Trophoblast cell (in vitro differentiated cells and primary cell): ENCODE data around the gene GRK6.

Source experiments
- DNase-seq, 2 donors: peaks; one replicate each; pipeline ENCODE4 v3.0.0-alpha.2; 2016
- H2AFZ ChIP-seq: 2 replicates; pipeline ENCODE4 v1.6.1; 2013; ENCODE audit warnings: low read length, moderate library complexity, mild to moderate bottlenecking; ENCODE audit not compliant: insufficient read depth, poor library complexity
- H2AK5ac ChIP-seq: 2 replicates; pipeline ENCODE4 v1.6.1; 2013; ENCODE audit warnings: mild to moderate bottlenecking, low read length
- H2BK120ac ChIP-seq: 2 replicates; pipeline ENCODE4 v1.6.1; 2013; ENCODE audit warnings: low read length, mild to moderate bottlenecking, moderate library complexity; ENCODE audit not compliant: insufficient read depth, poor library complexity
- H2BK12ac ChIP-seq: 2 replicates; pipeline ENCODE4 v1.6.1; 2013; ENCODE audit warnings: mild to moderate bottlenecking, low read length, moderate library complexity
- H2BK5ac ChIP-seq: 2 replicates; pipeline ENCODE4 v1.6.1; 2013; ENCODE audit warnings: low read length, low read depth, moderate library complexity, mild to moderate bottlenecking; ENCODE audit not compliant: poor library complexity
- H3K14ac ChIP-seq: 2 replicates; pipeline ENCODE4 v1.6.1; 2013; ENCODE audit warnings: mild to moderate bottlenecking, low read length
- H3K18ac ChIP-seq: 2 replicates; pipeline ENCODE4 v1.6.1; 2013; ENCODE audit warnings: mild to moderate bottlenecking, low read length
- H3K23ac ChIP-seq: 2 replicates; pipeline ENCODE4 v1.6.1; 2013; ENCODE audit warnings: low read length
- H3K27ac ChIP-seq: 2 replicates; pipeline ENCODE4 v1.5.1; 2013; ENCODE audit warnings: low read depth, mild to moderate bottlenecking, inconsistent platforms, low read length, moderate library complexity
- H3K27me3 ChIP-seq: 2 replicates; pipeline ENCODE4 v1.6.1; 2013; ENCODE audit warnings: inconsistent platforms, mild to moderate bottlenecking, low read length, moderate library complexity; ENCODE audit not compliant: insufficient read depth
- H3K36me3 ChIP-seq, 2 experiments: 1 replicate in 1 of 2; 2 replicates in 1 of 2; pipeline ENCODE4 v1.6.1; 2013; ENCODE audit warnings: low read length in 2 of 2, mild to moderate bottlenecking in 2 of 2, moderate library complexity in 1 of 2; ENCODE audit not compliant: insufficient read depth in 2 of 2, control insufficient read depth in 1 of 2
- H3K4ac ChIP-seq: 2 replicates; pipeline ENCODE4 v1.6.1; 2013; ENCODE audit warnings: low read depth, mild to moderate bottlenecking, low read length, moderate library complexity
- H3K4me1 ChIP-seq, 2 experiments: 1 replicate in 1 of 2; 2 replicates in 1 of 2; pipeline ENCODE4 v1.6.1; 2013; ENCODE audit warnings: low read length in 2 of 2, mild to moderate bottlenecking in 2 of 2, moderate library complexity in 1 of 2; ENCODE audit not compliant: insufficient read depth in 2 of 2, control insufficient read depth in 1 of 2
- H3K4me2 ChIP-seq: 2 replicates; pipeline ENCODE4 v1.6.1; 2013; ENCODE audit warnings: inconsistent platforms, mild to moderate bottlenecking, low read length, moderate library complexity
- H3K4me3 ChIP-seq: 2 replicates; pipeline ENCODE4 v1.5.1; 2013; ENCODE audit warnings: mild to moderate bottlenecking, low read depth, low read length, inconsistent platforms
- H3K79me1 ChIP-seq: one replicate; pipeline ENCODE4 v1.6.1; 2013; ENCODE audit warnings: low read length
- H3K79me2 ChIP-seq: 2 replicates; pipeline ENCODE4 v1.6.1; 2013; ENCODE audit warnings: low read length, mild to moderate bottlenecking; ENCODE audit not compliant: control insufficient read depth, insufficient read depth, poor library complexity
- H3K9ac ChIP-seq: 2 replicates; pipeline ENCODE4 v1.6.1; 2013; ENCODE audit warnings: mild to moderate bottlenecking, low read length
- H3K9me3 ChIP-seq: 2 replicates; pipeline ENCODE4 v1.6.1; 2013; ENCODE audit warnings: low read depth, mild to moderate bottlenecking, control low read depth, inconsistent platforms, low read length; ENCODE audit not compliant: insufficient read depth
- H4K12ac ChIP-seq: 2 replicates; pipeline ENCODE4 v1.6.1; 2013; ENCODE audit warnings: low read depth, mild to moderate bottlenecking, low read length, moderate library complexity
- H4K8ac ChIP-seq: 2 replicates; pipeline ENCODE4 v1.6.1; 2013; ENCODE audit warnings: low read depth, mild to moderate bottlenecking, low read length, moderate library complexity
- H4K91ac ChIP-seq: one replicate; pipeline ENCODE4 v1.6.1; 2013; ENCODE audit warnings: low read depth, mild to moderate bottlenecking, low read length, moderate library complexity
- WGBS: extraction: QIAGEN DNeasy Blood & Tissue Kit; methylation state at CpG from one replicate; pipeline ENCODE4 v1.1.7; 2013; ENCODE audit warnings: missing lambda C conversion rate; ENCODE audit not compliant: insufficient read length, insufficient coverage; ENCODE audit errors: extremely low coverage; 5-methylcytosine and 5-hydroxymethylcytosine counted together

GRK6 gene

GRCh38 chr5:177467436-177467835 is 41.0 kb downstream of the GRK6 start:
- Histone ChIP-seq H3K4me1 (peaks cover 33 to 34% of the 10 kb centered on the region in 2 experiments), H3K18ac (no peak overlapping the region), H2BK120ac (no peak overlapping the region), H3K23ac (no peak overlapping the region), H3K9me3 (peaks cover 4% of the 10 kb centered on the region), H2AFZ (no peak overlapping the region), H3K27ac (no peak overlapping the region), H2BK5ac (no peak overlapping the region), H3K4me3 (peak overlapping the region; percentile 29), H3K14ac (no peak overlapping the region), H3K79me2 (peaks cover 18% of the 10 kb centered on the region), H2AK5ac (no peak overlapping the region), H4K8ac (no peak overlapping the region), H2BK12ac (no peak overlapping the region), H3K27me3 (no peaks in the 10 kb centered on the region), H4K12ac (no peak overlapping the region), H3K36me3 (peaks cover 76 to 77% of the 10 kb centered on the region in 2 experiments), H3K79me1 (peaks cover 7% of the 10 kb centered on the region), H3K4ac (no peak overlapping the region), H4K91ac (no peak overlapping the region), H3K4me2 (no peak overlapping the region), H3K9ac (no peak overlapping the region)
- no CpG with 5 or more reads among the region's 31 CpGs for WGBS
- no peak for DNase-seq

GRCh38 chr5:177468329-177468684 is 41.8 kb downstream of the GRK6 start:
- no peaks in the 10 kb centered on the region for H3K27me3 ChIP-seq
- H3K14ac ChIP-seq: no peak overlapping the region
- H3K4me2 ChIP-seq: no peak overlapping the region
- no CpG with 5 or more reads among the region's 2 CpGs for WGBS
- peaks cover 26% of the 10 kb centered on the region for H3K79me2 ChIP-seq
- H3K9me3 ChIP-seq: peaks cover 4% of the 10 kb centered on the region
- peak overlapping the region; percentile 51 for H3K18ac ChIP-seq
- H3K4ac ChIP-seq: no peak overlapping the region
- H4K12ac ChIP-seq: no peak overlapping the region
- no peak overlapping the region for H4K91ac ChIP-seq
- no peak overlapping the region for H3K4me3 ChIP-seq
- H3K23ac ChIP-seq: no peak overlapping the region
- peak in 1 of 2 donors; percentile 29 for DNase-seq
- H3K4me1 ChIP-seq: peaks cover 34% of the 10 kb centered on the region in 2 experiments
- H3K9ac ChIP-seq: no peak overlapping the region
- no peak overlapping the region for H4K8ac ChIP-seq
- peaks cover 70 to 72% of the 10 kb centered on the region in 2 experiments for H3K36me3 ChIP-seq
- no peak overlapping the region for H2AK5ac ChIP-seq
- H2BK120ac ChIP-seq: no peak overlapping the region
- H3K79me1 ChIP-seq: peaks cover 12% of the 10 kb centered on the region
- H2BK5ac ChIP-seq: no peak overlapping the region
- no peak overlapping the region for H2BK12ac ChIP-seq
- no peak overlapping the region for H3K27ac ChIP-seq
- H2AFZ ChIP-seq: no peak overlapping the region

GRCh38 chr5:177468685-177469628 is 42.5 kb downstream of the GRK6 start:
- no peak overlapping the region for H2AFZ ChIP-seq
- H4K91ac ChIP-seq: no peak overlapping the region
- peaks cover 34 to 36% of the 10 kb centered on the region in 2 experiments for H3K4me1 ChIP-seq
- whole genome bisulfite sequencing: no CpG with 5 or more reads among the region's 25 CpGs
- no peak overlapping the region for H3K4ac ChIP-seq
- peaks cover 4% of the 10 kb centered on the region for H3K9me3 ChIP-seq
- peak overlapping the region; percentile 51 for H3K18ac ChIP-seq
- H3K14ac ChIP-seq: no peak overlapping the region
- no peak overlapping the region for H3K4me3 ChIP-seq
- H2BK12ac ChIP-seq: no peak overlapping the region
- no peak overlapping the region for H3K27ac ChIP-seq
- no peak overlapping the region for H4K8ac ChIP-seq
- H2BK5ac ChIP-seq: no peak overlapping the region
- no peak overlapping the region for H3K23ac ChIP-seq
- H3K36me3 ChIP-seq: peaks cover 64 to 69% of the 10 kb centered on the region in 2 experiments
- H3K27me3 ChIP-seq: no peaks in the 10 kb centered on the region
- H4K12ac ChIP-seq: no peak overlapping the region
- peaks cover 27% of the 10 kb centered on the region for H3K79me2 ChIP-seq
- no peak overlapping the region for H3K9ac ChIP-seq
- DNase-seq: peak; percentile 62 to 74
- H2AK5ac ChIP-seq: no peak overlapping the region
- H3K79me1 ChIP-seq: peaks cover 13% of the 10 kb centered on the region
- no peak overlapping the region for H3K4me2 ChIP-seq
- H2BK120ac ChIP-seq: no peak overlapping the region

- no CpG with 5 or more reads among the region's 8 CpGs for WGBS
- DNase-seq: no peak
- Histone ChIP-seq H2AK5ac (no peak overlapping the region), H2BK12ac (no peak overlapping the region), H4K8ac (no peak overlapping the region), H4K91ac (no peak overlapping the region), H3K79me1 (peaks cover 13% of the 10 kb centered on the region), H2AFZ (no peak overlapping the region), H3K14ac (peak overlapping the region; percentile 20), H3K9ac (no peak overlapping the region), H3K79me2 (peaks cover 27% of the 10 kb centered on the region), H4K12ac (no peak overlapping the region), H3K9me3 (peaks cover 6% of the 10 kb centered on the region), H3K18ac (peak overlapping the region; percentile 10), H2BK5ac (no peak overlapping the region), H3K4ac (peak overlapping the region; percentile 59), H3K4me1 (peaks cover 34 to 36% of the 10 kb centered on the region in 2 experiments), H2BK120ac (no peak overlapping the region), H3K23ac (no peak overlapping the region), H3K27ac (peak overlapping the region; percentile 4), H3K36me3 (peaks cover 64 to 69% of the 10 kb centered on the region in 2 experiments), H3K27me3 (no peaks in the 10 kb centered on the region), H3K4me2 (peak overlapping the region; percentile 28), H3K4me3 (no peak overlapping the region)
Measured at GRCh38 chr5:177469750-177470525, 43.5 kb downstream of the GRK6 start.
